MV-4-11 (cell line): ENCODE results near the gene SLC30A1.

Experiments used
- DNase-seq: peaks from one replicate; lab custom pipeline; 2025; lab: John Stamatoyannopoulos, UW

SLC30A1 gene

DNA sequence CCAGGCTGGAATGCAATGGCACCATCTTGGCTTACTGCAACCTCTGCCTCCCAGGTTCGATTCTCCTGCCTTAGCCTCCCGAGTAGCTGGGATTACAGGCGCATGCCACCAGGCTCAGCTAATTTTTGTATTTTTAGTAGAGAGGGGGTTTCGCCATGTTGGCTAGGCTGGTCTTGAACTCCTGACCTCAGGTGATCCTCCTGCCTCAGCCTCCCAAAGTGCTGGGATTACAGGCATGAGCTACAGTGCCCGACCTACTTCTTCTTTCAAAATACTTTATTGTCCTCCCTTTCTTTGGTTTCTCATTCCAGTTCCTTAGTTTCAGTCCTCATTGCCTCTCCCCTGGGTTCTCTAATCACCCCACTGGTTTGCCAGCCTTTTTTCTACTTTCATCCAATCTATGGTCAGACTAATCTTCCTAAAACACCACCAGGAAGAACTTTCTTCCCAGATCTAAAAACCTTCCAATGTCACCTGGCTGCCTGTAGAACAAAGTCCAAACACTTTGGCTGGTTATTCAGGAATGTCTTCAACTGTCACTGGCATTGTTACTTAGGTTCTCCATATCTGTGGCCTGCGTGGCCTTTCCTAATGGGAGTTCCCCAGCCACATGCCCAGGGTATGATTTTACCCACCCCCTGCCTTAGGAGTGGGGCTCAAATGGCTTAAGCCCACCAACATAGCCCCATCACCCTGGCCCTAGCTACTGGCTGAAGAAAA lies 29.0 kb upstream of the SLC30A1 start:
- DNase-seq = peak; percentile 24

- peak; percentile 97 for DNase-seq
Measured at GRCh38 chr1:211606914-211607753, 28.2 kb upstream of the SLC30A1 start.

DNA sequence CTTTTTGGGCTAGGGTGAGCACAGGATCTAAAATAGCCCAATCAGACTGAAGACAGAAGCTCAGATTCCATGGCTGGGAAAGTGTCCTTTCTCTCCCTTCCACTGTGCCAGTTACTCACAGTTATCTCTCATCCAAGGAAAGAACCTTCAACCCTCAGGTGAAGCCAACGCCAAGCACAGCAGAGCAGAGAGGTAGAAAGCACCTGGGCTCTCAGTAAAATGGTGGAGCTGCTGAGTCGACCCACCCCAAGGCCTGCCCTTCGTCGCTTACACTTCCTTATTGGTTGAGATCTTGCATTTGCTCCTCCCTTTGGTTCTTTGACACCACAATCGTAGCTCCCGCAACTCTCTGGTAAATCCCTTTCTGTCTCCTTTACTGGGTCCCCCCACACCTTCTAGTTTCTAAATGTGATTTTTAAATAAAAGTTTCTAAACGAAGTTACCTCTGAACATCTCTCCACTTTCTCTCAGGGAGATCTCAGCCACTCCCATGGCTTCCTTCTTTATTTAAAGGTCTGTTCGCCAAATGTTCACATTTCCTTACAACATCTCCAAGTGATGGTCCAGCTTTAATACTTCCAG lies 27.5 kb upstream of the SLC30A1 start:
- DNase-seq = peak; percentile 68

GRCh38 chr1:211605603-211606331 lies 26.8 kb upstream of the SLC30A1 start:
- DNase-seq = no peak

GRCh38 chr1:211605034-211605433 lies 26.1 kb upstream of the SLC30A1 start:
- no peak for DNase-seq

GRCh38 chr1:211604548-211604947 lies 25.6 kb upstream of the SLC30A1 start:
- DNase-seq = no peak

DNA sequence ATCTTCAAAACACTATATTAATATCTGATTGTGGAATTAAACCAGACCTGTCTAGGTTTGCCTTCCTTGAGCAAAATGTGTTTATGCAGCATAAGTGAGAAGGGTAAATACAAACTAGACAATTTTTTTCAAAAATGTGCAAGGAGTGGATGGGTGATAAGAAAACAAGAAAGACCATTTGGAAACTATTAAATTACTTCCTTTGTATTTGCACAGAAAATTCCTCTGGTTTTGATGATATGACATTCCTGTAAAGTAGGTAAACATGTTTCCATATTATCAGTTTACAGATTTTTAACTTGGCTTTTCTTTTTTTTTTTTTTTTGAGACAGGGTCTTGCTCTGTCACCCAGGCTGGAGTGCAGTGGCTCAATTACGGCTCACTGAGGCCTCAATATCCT lies 24.8 kb upstream of the SLC30A1 start:
- no peak for DNase-seq

GRCh38 chr1:211603191-211603701 lies 24.3 kb upstream of the SLC30A1 start:
- no peak for DNase-seq

DNA sequence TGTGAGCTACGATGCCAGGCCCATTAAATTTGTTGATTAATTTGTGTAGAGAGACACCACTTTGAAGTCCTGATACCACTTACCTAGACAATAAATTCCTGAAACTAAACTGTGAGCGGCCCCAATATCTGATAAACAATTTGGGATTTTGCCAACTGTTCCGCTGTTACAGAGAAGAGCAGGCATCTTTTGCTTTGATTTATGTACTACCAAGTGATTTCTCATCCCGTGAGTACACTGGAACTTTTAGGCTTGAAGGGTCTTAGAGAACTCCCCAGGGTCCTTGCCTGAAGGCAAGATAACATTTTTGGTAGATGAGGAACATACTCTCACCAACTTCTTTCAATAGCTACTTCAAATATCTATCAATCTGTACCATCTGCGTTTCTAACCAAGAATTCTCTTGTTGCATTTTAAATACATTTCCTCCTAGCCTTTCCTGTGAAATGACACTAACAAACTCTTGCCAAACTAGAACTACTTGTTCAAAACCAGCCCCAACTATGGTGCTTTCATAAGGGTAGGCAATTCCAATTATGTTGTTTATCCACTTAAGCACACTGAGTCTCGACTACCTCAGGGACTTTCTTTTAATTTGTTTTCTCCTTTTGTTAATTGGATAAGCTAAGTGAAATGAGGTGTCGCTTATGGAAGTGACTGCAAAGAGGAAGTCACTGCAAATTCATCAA lies 23.2 kb upstream of the SLC30A1 start:
- no peak for DNase-seq

- DNase-seq = no peak
Measured at GRCh38 chr1:211601159-211601558, 22.2 kb upstream of the SLC30A1 start.

- DNase-seq = no peak
Measured at GRCh38 chr1:211599250-211599649, 20.3 kb upstream of the SLC30A1 start.

DNA sequence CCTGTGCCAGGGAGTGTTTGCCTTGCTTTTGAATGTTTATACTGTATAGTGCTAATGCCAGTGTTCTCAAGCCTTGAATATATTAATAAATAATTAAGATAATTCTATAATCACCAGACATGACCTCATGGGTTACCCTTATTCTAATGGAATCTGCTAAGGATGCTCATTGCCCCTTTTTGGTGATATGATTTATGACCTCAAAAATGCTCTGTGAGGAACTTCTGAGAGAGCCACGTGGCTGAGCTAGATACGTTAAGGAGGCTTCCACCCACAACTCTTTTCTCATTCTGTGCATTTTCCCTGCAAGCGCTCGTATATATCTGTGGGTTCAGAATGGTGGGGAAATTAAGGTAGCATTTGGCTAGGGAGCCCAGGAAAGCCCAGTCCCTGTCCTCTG lies 19.6 kb upstream of the SLC30A1 start:
- no peak for DNase-seq

GRCh38 chr1:211596418-211597181 lies 17.6 kb upstream of the SLC30A1 start:
- no peak for DNase-seq

DNA sequence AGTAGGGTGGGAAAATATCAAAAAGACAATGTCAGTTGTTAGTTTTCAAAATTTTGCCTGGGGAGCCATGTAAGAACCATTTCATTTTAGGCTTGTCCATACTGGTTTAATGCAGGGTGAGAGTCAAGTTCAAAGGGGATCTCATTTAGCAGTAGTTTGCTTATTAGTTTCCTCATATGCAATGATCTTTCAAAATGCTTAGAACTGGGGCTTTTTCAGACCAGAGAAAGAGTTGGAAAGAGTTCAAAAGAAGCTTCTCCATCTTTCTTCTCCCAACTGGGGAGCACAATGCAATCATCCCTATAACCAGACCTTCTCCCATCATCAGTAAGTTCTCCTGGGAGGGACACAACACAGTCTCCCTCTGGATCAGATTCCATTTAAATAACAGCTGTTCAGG lies 16.5 kb upstream of the SLC30A1 start:
- DNase-seq = no peak

- DNase-seq = no peak
Measured at GRCh38 chr1:211591980-211592493, 13.1 kb upstream of the SLC30A1 start.

- peak; percentile 94 for DNase-seq
Measured at GRCh38 chr1:211589782-211590721, 11.1 kb upstream of the SLC30A1 start.

DNA sequence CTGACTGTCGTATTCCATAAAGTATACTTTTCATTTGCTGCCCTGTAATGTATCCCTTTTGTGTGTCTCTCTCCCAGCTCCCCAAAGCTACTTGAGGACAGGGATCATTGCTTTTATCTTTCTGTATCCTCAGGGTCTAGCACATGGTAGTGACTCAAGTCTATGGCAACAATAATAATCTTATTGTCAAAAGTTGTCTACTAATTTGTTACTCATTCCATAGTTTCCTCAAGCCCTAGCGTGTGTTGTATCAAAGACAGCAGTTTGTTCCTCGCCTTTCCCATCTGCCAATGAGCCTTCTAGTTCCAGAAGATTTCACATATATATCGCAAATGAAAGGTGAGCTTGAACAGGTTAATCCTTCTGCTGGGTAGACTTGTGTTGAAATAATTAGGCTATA lies 9.8 kb upstream of the SLC30A1 start:
- DNase-seq = no peak

GRCh38 chr1:211587123-211587522 lies 8.2 kb upstream of the SLC30A1 start:
- peak; percentile 53 for DNase-seq

DNA sequence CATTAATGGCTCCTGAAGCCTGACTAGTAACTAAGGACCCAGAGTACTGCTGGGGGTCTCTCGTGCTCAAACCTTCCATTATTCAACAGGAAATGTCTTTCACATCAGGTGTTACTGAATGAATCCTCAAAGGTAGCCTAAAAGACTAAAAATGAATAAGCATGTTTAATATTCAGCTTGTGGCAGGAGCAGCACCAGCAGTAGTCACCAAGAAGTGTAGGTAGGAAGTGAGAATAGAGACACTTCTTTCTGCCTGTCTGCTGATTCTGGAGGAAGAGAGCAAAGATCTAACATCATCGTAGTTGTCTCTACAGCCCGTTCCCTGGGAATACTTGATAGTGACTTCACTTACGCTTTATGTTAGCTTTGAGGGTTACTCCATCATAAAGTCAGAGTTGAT lies 7.6 kb upstream of the SLC30A1 start:
- DNase-seq = no peak
